T-helper 17 cell (primary cell): ENCODE results near the gene CDC42BPB. TPM values are rescaled to one million over a fixed set of nuclear protein-coding genes. Genes with fewer than 3 reads are reported as not detected.
"Not testable (repeated sequence)": the region's sequence is repeated elsewhere in the genome, so short reads cannot be mapped to it uniquely, and the experiment has no call there.

Source experiments
- ATAC-seq: fragments of 150-1000 bp; cut with Tn5 transposase; 2 replicates; pipeline ENCODE4 v1.10.0; 2021; ENCODE audit warnings: mild to moderate bottlenecking, moderate library complexity
- DNase-seq, 3 donors: peaks; one replicate each; pipeline versions ENCODE4 v3.0.0 to v3.0.0-alpha.2; 2020 to 2021
- H3K9me3 ChIP-seq: one replicate; pipeline ENCODE4 v1.7.0; 2013; ENCODE audit warnings: low read length, mild to moderate bottlenecking; ENCODE audit not compliant: control insufficient read depth, poor library complexity, severe bottlenecking
- H3K27ac Mint-ChIP-seq: one replicate; pipeline ENCODE4 v1.8.0; 2022; ENCODE audit warnings: mild to moderate bottlenecking, moderate library complexity, mixed read lengths
- H3K27me3 Mint-ChIP-seq: one replicate; pipeline ENCODE4 v1.8.0; 2022; ENCODE audit warnings: mixed read lengths
- H3K36me3 Mint-ChIP-seq: one replicate; pipeline ENCODE4 v1.8.0; 2022; ENCODE audit warnings: low read depth, mixed read lengths
- H3K4me1 Mint-ChIP-seq: one replicate; pipeline ENCODE4 v1.8.0; 2022; ENCODE audit warnings: mild to moderate bottlenecking, mixed read lengths
- H3K4me3 Mint-ChIP-seq: one replicate; pipeline ENCODE4 v1.8.0; 2022; ENCODE audit warnings: mild to moderate bottlenecking, moderate library complexity, mixed read lengths
- total RNA-seq, 4 donors: library from RNA in 2 of 4; stranded (reverse) in 2 of 4; gene quantifications; one replicate each; pipeline ENCODE4 v1.2.3 and lab custom pipeline; 2022 to 2026

CDC42BPB gene
- total RNA-seq, 2 donors from 2014 or later = 11.6 to 16.3 TPM

- H3K9me3 ChIP-seq = no peaks in the 10 kb centered on the region
- H3K27ac Mint-ChIP-seq = no peak overlapping the region
- DNase-seq (no peak), ATAC-seq (no peak)
- peaks cover 2% of the 10 kb centered on the region for H3K4me1 Mint-ChIP-seq
- no peaks in the 10 kb centered on the region for H3K27me3 Mint-ChIP-seq
- H3K4me3 Mint-ChIP-seq = no peak overlapping the region
- H3K36me3 Mint-ChIP-seq = no peaks in the 10 kb centered on the region
Observed at GRCh38 chr14:102932484-102933248, 124.7 kb downstream of the CDC42BPB start.

- H3K9me3 ChIP-seq = no peaks in the 10 kb centered on the region
- H3K4me1 Mint-ChIP-seq = peaks cover 4% of the 10 kb centered on the region
- H3K36me3 Mint-ChIP-seq = no peaks in the 10 kb centered on the region
- no peak overlapping the region for H3K27ac Mint-ChIP-seq
- ATAC-seq (no peak), DNase-seq (no peak)
- H3K4me3 Mint-ChIP-seq = no peak overlapping the region
- H3K27me3 Mint-ChIP-seq = peaks cover 4% of the 10 kb centered on the region
Observed at GRCh38 chr14:102931580-102932285, 125.6 kb downstream of the CDC42BPB start.

GRCh38 chr14:102930753-102931579 lies 126.4 kb downstream of the CDC42BPB start:
- ATAC-seq (no peak), DNase-seq (no peak)
- Mint-ChIP-seq H3K27ac (no peak overlapping the region), H3K4me1 (peaks cover 8% of the 10 kb centered on the region), H3K36me3 (no peaks in the 10 kb centered on the region), H3K27me3 (peaks cover 10% of the 10 kb centered on the region), H3K4me3 (no peak overlapping the region)
- H3K9me3 ChIP-seq = no peaks in the 10 kb centered on the region

GRCh38 chr14:102930138-102930752 lies 127.1 kb downstream of the CDC42BPB start:
- no peaks in the 10 kb centered on the region for H3K9me3 ChIP-seq
- H3K4me1 Mint-ChIP-seq = peaks cover 12% of the 10 kb centered on the region
- no peaks in the 10 kb centered on the region for H3K36me3 Mint-ChIP-seq
- peaks cover 13% of the 10 kb centered on the region for H3K27me3 Mint-ChIP-seq
- no peak overlapping the region for H3K27ac Mint-ChIP-seq
- DNase-seq (no peak), ATAC-seq (no peak)
- peak overlapping the region; percentile 71 for H3K4me3 Mint-ChIP-seq

- peaks cover 12% of the 10 kb centered on the region for H3K4me1 Mint-ChIP-seq
- no peaks in the 10 kb centered on the region for H3K36me3 Mint-ChIP-seq
- no peak for ATAC-seq
- DNase-seq = no peak
- H3K4me3 Mint-ChIP-seq = peak overlapping the region; percentile 77
- H3K27me3 Mint-ChIP-seq = peaks cover 13% of the 10 kb centered on the region
- no peaks in the 10 kb centered on the region for H3K9me3 ChIP-seq
- no peak overlapping the region for H3K27ac Mint-ChIP-seq
Observed at GRCh38 chr14:102929241-102930137, 127.9 kb downstream of the CDC42BPB start.

GRCh38 chr14:102928412-102929240 lies 128.7 kb downstream of the CDC42BPB start:
- Mint-ChIP-seq H3K4me1 (peaks cover 12% of the 10 kb centered on the region), H3K36me3 (no peaks in the 10 kb centered on the region), H3K27me3 (peaks cover 13% of the 10 kb centered on the region), H3K4me3 (peak overlapping the region; percentile 77), H3K27ac (no peak overlapping the region)
- DNase-seq (peak; percentile 49 to 73 (median 67)), ATAC-seq (peak; percentile 85)
- H3K9me3 ChIP-seq = no peaks in the 10 kb centered on the region

- Mint-ChIP-seq H3K4me3 (peak overlapping the region; percentile 77), H3K27ac (no peak overlapping the region), H3K4me1 (peaks cover 14% of the 10 kb centered on the region), H3K36me3 (no peaks in the 10 kb centered on the region), H3K27me3 (peaks cover 13% of the 10 kb centered on the region)
- ATAC-seq = peak; percentile 18
- no peaks in the 10 kb centered on the region for H3K9me3 ChIP-seq
- no peak for DNase-seq
Observed at GRCh38 chr14:102927878-102928411, 129.4 kb downstream of the CDC42BPB start.

- H3K27ac Mint-ChIP-seq = no peak overlapping the region
- DNase-seq (no peak), ATAC-seq (no peak)
- H3K36me3 Mint-ChIP-seq = no peaks in the 10 kb centered on the region
- peaks cover 13% of the 10 kb centered on the region for H3K27me3 Mint-ChIP-seq
- H3K4me1 Mint-ChIP-seq = peaks cover 14% of the 10 kb centered on the region
- peak overlapping the region; percentile 77 for H3K4me3 Mint-ChIP-seq
- H3K9me3 ChIP-seq = no peaks in the 10 kb centered on the region
Observed at GRCh38 chr14:102927346-102927877, 129.9 kb downstream of the CDC42BPB start.

- H3K4me3 Mint-ChIP-seq, H3K9me3 ChIP-seq, ATAC-seq, H3K36me3 Mint-ChIP-seq, H3K27ac Mint-ChIP-seq, DNase-seq: not testable (repeated sequence)
- Mint-ChIP-seq H3K4me1 (peaks cover 14% of the 10 kb centered on the region), H3K27me3 (peaks cover 13% of the 10 kb centered on the region)
Observed at GRCh38 chr14:102926840-102927239, 130.5 kb downstream of the CDC42BPB start.

GRCh38 chr14:102926104-102926503 lies 131.2 kb downstream of the CDC42BPB start:
- H3K4me3 Mint-ChIP-seq = peak overlapping the region; percentile 71
- H3K9me3 ChIP-seq = no peaks in the 10 kb centered on the region
- H3K27me3 Mint-ChIP-seq = peaks cover 13% of the 10 kb centered on the region
- H3K36me3 Mint-ChIP-seq = no peaks in the 10 kb centered on the region
- H3K4me1 Mint-ChIP-seq = peaks cover 14% of the 10 kb centered on the region
- ATAC-seq = no peak
- H3K27ac Mint-ChIP-seq = no peak overlapping the region
- DNase-seq = no peak

GRCh38 chr14:102925646-102926045 lies 131.7 kb downstream of the CDC42BPB start:
- peak overlapping the region; percentile 71 for H3K4me3 Mint-ChIP-seq
- H3K27ac Mint-ChIP-seq = no peak overlapping the region
- no peaks in the 10 kb centered on the region for H3K9me3 ChIP-seq
- ATAC-seq (no peak), DNase-seq (no peak)
- H3K27me3 Mint-ChIP-seq = peaks cover 13% of the 10 kb centered on the region
- H3K36me3 Mint-ChIP-seq = no peaks in the 10 kb centered on the region
- H3K4me1 Mint-ChIP-seq = peaks cover 14% of the 10 kb centered on the region
